Measurements from ENCODE around the gene TTC9B. TPM values are rescaled to one million over a fixed set of nuclear protein-coding genes. Genes with fewer than 3 reads are reported as not detected.

TTC9B gene
- total and polyA plus RNA-seq, 4 donors = 19.9 to 139 (median 83.9) TPM

- no peak for DNase-seq (ENCODE audit: low read depth in 4 of 6, low spot score in 6 of 6)
- peaks cover 58% of the 10 kb centered on the region for H3K36me3 ChIP-seq (ENCODE audit: control insufficient read depth, insufficient read depth, low read length)
- no peak overlapping the region for H3K4me3 ChIP-seq (ENCODE audit: low read depth, low read length)
- 85% methylated on average over 24 of the region's 24 CpGs for WGBS (ENCODE audit: insufficient coverage)
- H3K9me3 ChIP-seq (ENCODE audit: control insufficient read depth, insufficient read depth, low read length) = no peaks in the 10 kb centered on the region
- H3K27me3 ChIP-seq (ENCODE audit: control insufficient read depth, insufficient read depth, low read length) = no peaks in the 10 kb centered on the region
- H3K4me1 ChIP-seq (ENCODE audit: control insufficient read depth, insufficient read depth, low read length) = peaks cover 29% of the 10 kb centered on the region
- no peak overlapping the region for H3K27ac ChIP-seq (ENCODE audit: low read depth, low read length)
These were observed 45.5 kb upstream of the TTC9B start for GRCh38 chr19:40263440-40264313.

GRCh38 chr19:40262422-40262821, 44.2 kb upstream of the TTC9B start:
- no peak overlapping the region for H3K27ac ChIP-seq (ENCODE audit: low read depth, low read length)
- H3K4me1 ChIP-seq (ENCODE audit: control insufficient read depth, insufficient read depth, low read length) = peaks cover 24% of the 10 kb centered on the region
- H3K4me3 ChIP-seq (ENCODE audit: low read depth, low read length) = no peak overlapping the region
- H3K27me3 ChIP-seq (ENCODE audit: control insufficient read depth, insufficient read depth, low read length) = no peaks in the 10 kb centered on the region
- no peak for DNase-seq (ENCODE audit: low read depth in 4 of 6, low spot score in 6 of 6)
- WGBS (ENCODE audit: insufficient coverage) = 96% methylated on average over 3 of the region's 3 CpGs
- no peaks in the 10 kb centered on the region for H3K9me3 ChIP-seq (ENCODE audit: control insufficient read depth, insufficient read depth, low read length)
- peaks cover 50% of the 10 kb centered on the region for H3K36me3 ChIP-seq (ENCODE audit: control insufficient read depth, insufficient read depth, low read length)

GRCh38 chr19:40261631-40262030, 43.4 kb upstream of the TTC9B start:
- Histone ChIP-seq H3K4me3 (ENCODE audit: low read depth, low read length) (no peak overlapping the region), H3K27me3 (ENCODE audit: control insufficient read depth, insufficient read depth, low read length) (no peaks in the 10 kb centered on the region), H3K27ac (ENCODE audit: low read depth, low read length) (no peak overlapping the region), H3K4me1 (ENCODE audit: control insufficient read depth, insufficient read depth, low read length) (peaks cover 16% of the 10 kb centered on the region), H3K9me3 (ENCODE audit: control insufficient read depth, insufficient read depth, low read length) (no peaks in the 10 kb centered on the region), H3K36me3 (ENCODE audit: control insufficient read depth, insufficient read depth, low read length) (peaks cover 53% of the 10 kb centered on the region)
- DNase-seq (ENCODE audit: low read depth in 4 of 6, low spot score in 6 of 6) = no peak
- no CpG with 5 or more reads among the region's 8 CpGs for WGBS (ENCODE audit: insufficient coverage)

GRCh38 chr19:40257096-40257517, 38.9 kb upstream of the TTC9B start:
- WGBS (ENCODE audit: insufficient coverage) = 92% methylated on average over 9 of the region's 9 CpGs
- Histone ChIP-seq H3K9me3 (ENCODE audit: control insufficient read depth, insufficient read depth, low read length) (no peaks in the 10 kb centered on the region), H3K4me1 (ENCODE audit: control insufficient read depth, insufficient read depth, low read length) (no peaks in the 10 kb centered on the region), H3K27me3 (ENCODE audit: control insufficient read depth, insufficient read depth, low read length) (no peaks in the 10 kb centered on the region), H3K27ac (ENCODE audit: low read depth, low read length) (no peak overlapping the region), H3K36me3 (ENCODE audit: control insufficient read depth, insufficient read depth, low read length) (peaks cover 39% of the 10 kb centered on the region), H3K4me3 (ENCODE audit: low read depth, low read length) (no peak overlapping the region)
- no peak for DNase-seq (ENCODE audit: low read depth in 4 of 6, low spot score in 6 of 6)

- Histone ChIP-seq H3K27ac (ENCODE audit: low read depth, low read length) (no peak overlapping the region), H3K9me3 (ENCODE audit: control insufficient read depth, insufficient read depth, low read length) (no peaks in the 10 kb centered on the region), H3K27me3 (ENCODE audit: control insufficient read depth, insufficient read depth, low read length) (no peaks in the 10 kb centered on the region), H3K4me3 (ENCODE audit: low read depth, low read length) (no peak overlapping the region), H3K36me3 (ENCODE audit: control insufficient read depth, insufficient read depth, low read length) (peaks cover 43% of the 10 kb centered on the region), H3K4me1 (ENCODE audit: control insufficient read depth, insufficient read depth, low read length) (no peaks in the 10 kb centered on the region)
- WGBS (ENCODE audit: insufficient coverage) = 93% methylated on average over 7 of the region's 8 CpGs
- DNase-seq (ENCODE audit: low read depth in 4 of 6, low spot score in 6 of 6) = no peak
These were observed 38.3 kb upstream of the TTC9B start for GRCh38 chr19:40256512-40256911.

- no peaks in the 10 kb centered on the region for H3K9me3 ChIP-seq (ENCODE audit: control insufficient read depth, insufficient read depth, low read length)
- no peak for DNase-seq (ENCODE audit: low read depth in 4 of 6, low spot score in 6 of 6)
- H3K4me1 ChIP-seq (ENCODE audit: control insufficient read depth, insufficient read depth, low read length) = no peaks in the 10 kb centered on the region
- peaks cover 42% of the 10 kb centered on the region for H3K36me3 ChIP-seq (ENCODE audit: control insufficient read depth, insufficient read depth, low read length)
- H3K4me3 ChIP-seq (ENCODE audit: low read depth, low read length) = no peak overlapping the region
- H3K27ac ChIP-seq (ENCODE audit: low read depth, low read length) = no peak overlapping the region
- 84% methylated on average over 3 of the region's 3 CpGs for WGBS (ENCODE audit: insufficient coverage)
- no peaks in the 10 kb centered on the region for H3K27me3 ChIP-seq (ENCODE audit: control insufficient read depth, insufficient read depth, low read length)
These were observed 37.5 kb upstream of the TTC9B start for GRCh38 chr19:40255619-40256166.

GRCh38 chr19:40254714-40255418, 36.7 kb upstream of the TTC9B start:
- Histone ChIP-seq H3K27me3 (ENCODE audit: control insufficient read depth, insufficient read depth, low read length) (no peaks in the 10 kb centered on the region), H3K4me1 (ENCODE audit: control insufficient read depth, insufficient read depth, low read length) (no peaks in the 10 kb centered on the region), H3K4me3 (ENCODE audit: low read depth, low read length) (no peak overlapping the region), H3K9me3 (ENCODE audit: control insufficient read depth, insufficient read depth, low read length) (no peaks in the 10 kb centered on the region), H3K36me3 (ENCODE audit: control insufficient read depth, insufficient read depth, low read length) (peaks cover 49% of the 10 kb centered on the region), H3K27ac (ENCODE audit: low read depth, low read length) (no peak overlapping the region)
- no peak for DNase-seq (ENCODE audit: low read depth in 4 of 6, low spot score in 6 of 6)
- WGBS (ENCODE audit: insufficient coverage) = 96% methylated on average over 14 of the region's 16 CpGs

GRCh38 chr19:40253611-40254092, 35.5 kb upstream of the TTC9B start:
- 78% methylated on average over 8 of the region's 8 CpGs for WGBS (ENCODE audit: insufficient coverage)

GRCh38 chr19:40252395-40252794, 34.2 kb upstream of the TTC9B start:
- H3K27ac ChIP-seq (ENCODE audit: low read depth, low read length) = no peak overlapping the region
- peaks cover 70% of the 10 kb centered on the region for H3K36me3 ChIP-seq (ENCODE audit: control insufficient read depth, insufficient read depth, low read length)
- no peak overlapping the region for H3K4me3 ChIP-seq (ENCODE audit: low read depth, low read length)
- 70% methylated on average over 7 of the region's 7 CpGs for WGBS (ENCODE audit: insufficient coverage)
- H3K4me1 ChIP-seq (ENCODE audit: control insufficient read depth, insufficient read depth, low read length) = peaks cover 12% of the 10 kb centered on the region
- DNase-seq (ENCODE audit: low read depth in 4 of 6, low spot score in 6 of 6) = no peak
- no peaks in the 10 kb centered on the region for H3K9me3 ChIP-seq (ENCODE audit: control insufficient read depth, insufficient read depth, low read length)
- no peaks in the 10 kb centered on the region for H3K27me3 ChIP-seq (ENCODE audit: control insufficient read depth, insufficient read depth, low read length)

More at GRCh38 chr19:40253611-40254092, 35.5 kb upstream of the TTC9B start:
- peak in 1 of 6 donors; percentile 7 for DNase-seq (ENCODE audit: low read depth in 4 of 6, low spot score in 6 of 6)
- H3K4me3 ChIP-seq (ENCODE audit: low read depth, low read length) = no peak overlapping the region
- H3K36me3 ChIP-seq (ENCODE audit: control insufficient read depth, insufficient read depth, low read length) = peaks cover 59% of the 10 kb centered on the region
- no peaks in the 10 kb centered on the region for H3K9me3 ChIP-seq (ENCODE audit: control insufficient read depth, insufficient read depth, low read length)
- H3K4me1 ChIP-seq (ENCODE audit: control insufficient read depth, insufficient read depth, low read length) = peaks cover 7% of the 10 kb centered on the region
- H3K27me3 ChIP-seq (ENCODE audit: control insufficient read depth, insufficient read depth, low read length) = no peaks in the 10 kb centered on the region
- no peak overlapping the region for H3K27ac ChIP-seq (ENCODE audit: low read depth, low read length)
